Fibroblast of villous mesenchyme (primary cell): ENCODE results near the gene KIAA0040. TPM values are rescaled to one million over a fixed set of nuclear protein-coding genes. Genes with fewer than 3 reads are reported as not detected.
A peak's percentile ranks its signal among the peaks of the same experiment; 100 is the strongest.

ENCODE experiments used
- DNase-seq: peaks from one replicate; pipeline ENCODE4 v3.0.0-alpha.2; 2010; ENCODE audit warnings: low read depth
- H3K4me3 ChIP-seq: 2 replicates; pipeline ENCODE4 v1.5.1; 2011; ENCODE audit warnings: low read depth, mild to moderate bottlenecking, low read length
- CTCF ChIP-seq: IDR thresholded peaks from 2 replicates; pipeline ENCODE4 v1.5.1; 2012; ENCODE audit warnings: low read depth, mild to moderate bottlenecking, low read length; ENCODE audit not compliant: insufficient read depth
- total RNA-seq: library from RNA; depleted of rRNA; stranded (reverse); fragments of >200 nt; gene quantifications from 2 replicates; pipeline ENCODE4 v1.2.3, GENCODE V29; 2012

Gene KIAA0040
- total RNA-seq, 1 donor: under 0.01 TPM

DNA sequence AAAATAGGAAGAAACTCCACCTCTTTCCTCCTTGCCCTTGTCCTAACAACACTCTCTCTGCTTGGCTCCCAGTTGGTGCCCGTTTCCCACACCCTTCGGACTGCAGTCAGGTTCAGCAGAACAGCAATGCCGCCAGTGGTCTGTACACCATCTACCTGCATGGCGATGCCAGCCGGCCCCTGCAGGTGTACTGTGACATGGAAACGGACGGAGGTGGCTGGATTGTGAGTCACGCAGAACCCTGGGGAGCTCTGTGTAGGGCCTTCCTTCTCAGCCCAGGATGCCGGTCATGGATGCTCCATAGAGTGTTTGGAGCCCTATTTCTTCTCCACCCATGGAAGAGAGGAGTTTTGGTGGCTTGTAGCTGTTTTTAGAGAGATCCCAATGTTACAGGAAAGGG lies 64.1 kb downstream of the KIAA0040 start:
- DNase-seq: no peak
- TF ChIP-seq CTCF: no peak
- H3K4me3 ChIP-seq: no peak overlapping the region

- no peak for TF ChIP-seq CTCF
- H3K4me3 ChIP-seq: no peak overlapping the region
- no peak for DNase-seq
These were observed 65.0 kb downstream of the KIAA0040 start for GRCh38 chr1:175127565-175127964.

- H3K4me3 ChIP-seq: no peak overlapping the region
- no peak for DNase-seq
- no peak for TF ChIP-seq CTCF
These were observed 66.2 kb downstream of the KIAA0040 start for GRCh38 chr1:175126347-175126746.

- H3K4me3 ChIP-seq: no peak overlapping the region
- no peak for TF ChIP-seq CTCF
- peak; percentile 28 for DNase-seq
These were observed 67.7 kb downstream of the KIAA0040 start for GRCh38 chr1:175124861-175125260.

DNA sequence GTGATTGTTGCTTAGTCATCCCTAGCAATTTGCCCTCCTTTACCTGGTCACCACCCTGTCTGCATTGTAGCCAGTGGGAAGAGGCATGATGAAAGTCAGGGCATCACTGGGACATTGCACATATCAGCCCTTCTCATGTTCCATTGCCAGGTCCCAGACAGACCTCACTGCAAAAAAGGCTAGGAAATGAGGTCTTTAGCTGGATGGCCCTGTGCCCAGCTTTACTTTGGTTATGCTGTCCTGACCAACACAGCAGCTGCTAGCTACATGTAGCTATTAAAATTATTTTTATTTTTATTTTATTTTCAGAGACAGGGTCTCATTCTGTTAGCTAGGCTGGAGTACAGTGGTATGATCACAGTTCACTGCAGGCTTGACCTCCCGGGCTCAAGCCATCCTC lies 72.1 kb downstream of the KIAA0040 start:
- H3K4me3 ChIP-seq: no peak overlapping the region
- DNase-seq: no peak
- TF ChIP-seq CTCF: no peak

GRCh38 chr1:175118375-175119367 lies 73.9 kb downstream of the KIAA0040 start:
- TF ChIP-seq CTCF: no peak
- H3K4me3 ChIP-seq: no peak overlapping the region
- peak; percentile 38 for DNase-seq
